NOMO-1 treated with DMSO at 0.1 percent for 48 hours (cell line): ENCODE measurements around the gene ADD1.
A peak's percentile ranks its signal among the peaks of the same experiment; 100 is the strongest.
"Not testable (repeated sequence)": the region's sequence is repeated elsewhere in the genome, so short reads cannot be mapped to it uniquely, and the experiment has no call there.

Experiments
- DNase-seq: peaks from one replicate; lab custom pipeline; 2025; ENCODE audit not compliant: unreplicated experiment; lab: John Stamatoyannopoulos, UW

Gene ADD1

DNA sequence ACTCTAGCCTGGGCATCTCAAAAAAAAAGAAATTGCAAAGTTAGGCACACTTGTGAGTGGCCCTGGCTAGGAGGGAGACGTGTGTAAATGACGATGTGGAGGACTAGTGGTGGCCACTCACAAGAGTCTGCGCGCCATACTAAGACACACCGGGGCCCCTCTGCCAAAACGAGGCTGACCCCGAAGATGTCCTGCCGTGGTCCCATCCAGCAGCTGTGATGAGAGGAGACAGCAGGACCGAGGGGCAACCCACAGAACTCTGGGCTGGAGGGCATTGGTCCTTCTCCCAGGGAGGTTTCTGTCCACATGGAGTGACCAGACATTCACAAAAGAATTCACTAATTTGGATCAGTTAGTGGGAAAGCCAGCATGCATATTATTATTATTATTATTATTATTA lies 72.1 kb downstream of the ADD1 start:
- DNase-seq: no peak

DNA sequence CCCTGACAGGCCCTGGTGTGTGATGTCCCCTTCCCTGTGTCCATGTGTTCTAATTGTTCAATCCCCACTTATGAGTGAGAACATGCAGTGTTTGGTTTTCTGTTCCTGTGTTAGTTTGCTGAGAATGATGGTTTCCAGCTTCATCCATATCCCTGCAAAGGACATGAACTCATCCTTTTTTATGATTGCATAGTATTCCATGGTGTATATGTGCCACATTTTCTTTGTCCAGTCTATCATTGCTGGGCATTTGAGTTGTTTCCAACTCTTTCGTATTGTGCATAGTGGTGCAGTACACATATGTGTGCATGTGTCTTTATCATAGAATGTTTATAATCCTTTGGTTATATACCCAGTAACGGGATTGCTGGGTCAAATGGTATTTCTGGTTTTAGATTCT lies 73.1 kb downstream of the ADD1 start:
- DNase-seq: not testable (repeated sequence)

DNA sequence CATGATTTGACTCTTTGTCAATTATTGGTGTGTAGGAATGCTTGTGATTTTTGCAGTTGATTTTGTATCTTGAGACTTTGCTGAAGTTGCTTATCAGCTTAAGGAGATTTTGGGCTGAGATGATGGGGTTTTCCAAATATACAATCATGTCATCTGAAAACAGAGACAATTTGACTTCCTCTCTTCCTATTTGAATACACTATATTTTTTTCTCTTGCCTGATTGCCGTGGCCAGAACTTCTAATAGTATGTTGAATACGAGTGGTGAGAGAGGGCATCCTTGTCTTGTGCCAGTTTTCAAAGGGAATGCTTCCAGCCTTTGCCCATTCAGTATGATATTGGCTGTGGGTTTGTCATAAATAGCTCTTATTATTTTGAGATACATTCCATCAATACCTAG lies 74.7 kb downstream of the ADD1 start:
- DNase-seq: not testable (repeated sequence)

DNA sequence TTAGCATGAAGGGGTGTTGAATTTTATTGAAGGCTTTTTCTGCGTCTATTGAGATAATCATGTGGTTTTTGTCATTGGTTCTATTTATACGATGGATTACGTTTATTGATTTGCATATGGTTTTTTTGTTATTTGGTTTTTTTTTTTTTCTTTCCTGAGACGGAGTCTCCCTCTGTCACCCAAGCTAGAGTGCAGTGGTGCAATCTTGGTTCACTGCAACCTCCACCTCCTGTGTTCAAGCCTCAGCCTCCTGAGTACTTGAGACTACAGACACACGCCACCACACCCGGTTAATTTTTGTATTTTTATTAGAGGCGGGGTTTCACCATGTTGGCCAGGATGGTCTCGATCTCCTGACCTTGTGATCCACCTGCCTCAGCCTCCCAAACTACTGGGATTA lies 75.1 kb downstream of the ADD1 start:
- DNase-seq: not testable (repeated sequence)

DNA sequence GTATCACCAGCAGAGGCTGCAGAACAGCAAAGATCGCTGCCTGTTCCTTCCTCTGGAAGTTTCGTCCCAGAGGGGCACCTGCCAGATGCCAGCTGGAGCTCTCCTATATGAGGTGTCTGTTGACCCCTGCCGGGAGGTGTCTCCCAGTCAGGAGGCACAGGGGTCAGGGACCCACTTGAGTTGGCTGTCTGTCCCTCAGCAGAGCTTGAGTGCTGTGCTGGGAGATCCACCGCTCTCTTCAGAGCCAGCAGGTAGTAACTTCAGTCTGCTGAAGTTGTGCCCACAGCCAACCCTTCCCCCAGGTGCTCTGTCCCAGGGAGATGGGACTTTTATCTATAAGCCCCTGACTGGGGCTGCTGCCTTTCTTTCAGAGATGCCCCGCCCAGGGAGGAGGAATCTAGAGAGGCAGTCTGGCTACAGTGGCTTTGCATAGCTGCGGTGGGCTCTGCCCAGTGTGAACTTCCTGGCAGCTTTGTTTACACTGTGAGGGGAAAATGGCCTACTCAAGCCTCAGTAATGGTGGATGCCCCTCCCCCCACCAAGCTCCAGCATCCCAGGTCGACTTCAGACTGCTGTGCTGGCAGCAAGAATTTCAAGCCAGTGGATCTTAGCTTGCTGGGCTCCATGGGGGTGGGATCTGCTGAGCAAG lies 78.9 kb downstream of the ADD1 start:
- not testable (repeated sequence) for DNase-seq

DNA sequence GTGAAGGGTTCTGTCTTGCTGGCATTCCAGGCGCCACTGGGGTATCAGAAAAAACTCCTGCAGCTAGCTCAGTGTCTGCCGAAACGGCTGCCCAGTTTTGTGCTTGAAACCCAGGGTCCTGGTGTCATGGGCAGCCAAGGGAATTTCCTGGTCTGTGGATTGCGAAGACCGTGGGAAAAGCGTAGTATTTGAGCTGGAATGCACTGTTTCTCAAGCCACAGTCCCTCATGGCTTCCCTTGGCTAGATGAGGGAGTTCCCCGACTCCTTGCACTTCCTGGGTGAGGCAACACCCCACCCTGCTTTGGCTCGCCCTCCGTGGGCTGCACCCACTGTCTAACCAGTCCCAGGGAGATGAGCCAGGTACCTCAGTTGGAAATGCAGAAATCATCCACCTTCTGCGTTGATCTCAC lies 79.5 kb downstream of the ADD1 start:
- DNase-seq: no peak

DNA sequence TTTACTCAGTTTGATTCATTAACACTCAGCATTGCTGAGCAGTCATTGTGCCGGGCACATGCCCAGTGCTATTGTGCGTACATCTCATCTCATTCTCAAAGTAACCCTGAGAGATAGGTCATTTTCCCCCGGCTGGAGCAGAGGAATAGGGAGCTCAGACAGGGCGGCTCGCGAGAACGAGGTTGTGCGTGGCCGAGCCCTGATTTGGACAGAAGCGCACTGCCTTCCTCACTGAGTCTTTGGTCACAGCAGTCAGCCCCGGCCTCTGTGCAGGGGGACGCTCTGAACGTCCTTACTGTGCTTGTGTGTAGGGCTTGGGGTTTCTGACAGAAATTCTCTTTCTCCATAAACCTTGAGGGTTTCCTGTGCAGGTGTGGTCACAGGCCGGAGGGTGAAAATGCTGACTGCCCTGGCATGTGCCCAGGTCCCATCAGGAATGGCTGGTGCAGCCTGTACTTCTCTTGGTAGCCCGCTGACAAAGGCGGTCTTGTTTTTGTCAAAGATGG lies 80.1 kb downstream of the ADD1 start:
- no peak for DNase-seq

DNA sequence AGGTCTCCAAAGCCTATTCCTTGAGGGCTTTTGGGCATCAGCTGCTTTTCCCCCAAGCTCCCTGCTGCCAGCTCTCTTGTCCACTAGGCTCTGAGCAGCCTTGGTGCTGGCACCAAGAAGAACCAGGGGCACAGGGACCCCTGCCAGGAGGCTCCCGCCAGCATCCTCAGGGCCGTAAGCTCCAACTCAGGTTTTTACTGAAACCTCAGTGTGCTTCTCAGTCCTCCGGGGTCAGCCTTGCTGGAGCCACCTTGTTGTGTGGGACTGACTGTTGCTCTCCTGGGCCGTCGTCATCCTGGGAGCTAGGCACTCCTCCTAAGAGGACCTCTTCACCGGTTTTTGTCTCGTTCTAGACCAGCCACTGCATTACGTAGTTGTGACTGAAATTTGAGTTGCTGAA lies 80.6 kb downstream of the ADD1 start:
- DNase-seq: no peak

DNA sequence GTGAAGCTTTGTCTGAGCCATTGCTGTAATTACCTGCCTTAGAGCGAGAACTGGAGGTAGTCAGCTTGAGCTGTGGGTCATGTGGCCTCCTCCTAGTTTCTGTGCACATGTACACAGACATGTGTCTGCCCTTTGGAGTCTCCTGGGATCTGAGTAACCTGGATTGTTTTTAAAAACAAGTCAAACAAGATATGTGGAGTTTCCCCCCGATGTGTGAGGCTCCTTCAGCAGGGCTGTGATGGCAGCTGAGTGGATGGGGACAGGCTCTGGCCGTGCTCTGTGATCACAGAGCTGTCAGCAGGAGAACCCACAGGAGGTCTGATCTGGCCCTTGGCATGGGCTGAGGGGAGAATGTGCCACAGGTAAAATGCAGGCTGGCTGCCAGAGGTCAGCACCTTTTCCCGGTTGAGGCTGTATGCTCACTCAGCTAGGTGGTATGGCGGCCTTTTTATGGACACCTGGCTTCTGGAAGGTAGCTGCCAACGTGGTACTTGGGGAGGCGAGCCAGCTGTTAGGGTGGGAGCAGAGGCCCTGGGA lies 81.2 kb downstream of the ADD1 start:
- no peak for DNase-seq

DNA sequence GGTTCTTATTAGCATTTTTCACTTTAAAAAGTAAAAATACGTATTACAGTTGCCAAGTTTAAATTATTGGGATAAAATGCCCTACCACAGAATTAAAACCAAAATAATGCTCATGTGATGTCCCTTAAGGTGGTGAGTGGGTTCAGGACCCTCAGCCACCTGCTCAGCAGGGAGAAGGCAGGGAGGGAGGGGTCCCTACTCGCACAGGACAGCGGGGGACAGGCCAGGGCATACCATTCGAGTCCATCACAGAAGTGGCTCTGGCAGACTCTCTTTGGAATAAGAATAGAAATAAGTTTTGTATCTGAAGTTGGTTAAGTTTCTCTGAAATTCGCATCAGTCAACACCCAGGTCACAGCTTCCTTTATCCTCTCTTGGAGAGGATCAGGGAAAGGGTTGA lies 81.9 kb downstream of the ADD1 start:
- DNase-seq: no peak

DNA sequence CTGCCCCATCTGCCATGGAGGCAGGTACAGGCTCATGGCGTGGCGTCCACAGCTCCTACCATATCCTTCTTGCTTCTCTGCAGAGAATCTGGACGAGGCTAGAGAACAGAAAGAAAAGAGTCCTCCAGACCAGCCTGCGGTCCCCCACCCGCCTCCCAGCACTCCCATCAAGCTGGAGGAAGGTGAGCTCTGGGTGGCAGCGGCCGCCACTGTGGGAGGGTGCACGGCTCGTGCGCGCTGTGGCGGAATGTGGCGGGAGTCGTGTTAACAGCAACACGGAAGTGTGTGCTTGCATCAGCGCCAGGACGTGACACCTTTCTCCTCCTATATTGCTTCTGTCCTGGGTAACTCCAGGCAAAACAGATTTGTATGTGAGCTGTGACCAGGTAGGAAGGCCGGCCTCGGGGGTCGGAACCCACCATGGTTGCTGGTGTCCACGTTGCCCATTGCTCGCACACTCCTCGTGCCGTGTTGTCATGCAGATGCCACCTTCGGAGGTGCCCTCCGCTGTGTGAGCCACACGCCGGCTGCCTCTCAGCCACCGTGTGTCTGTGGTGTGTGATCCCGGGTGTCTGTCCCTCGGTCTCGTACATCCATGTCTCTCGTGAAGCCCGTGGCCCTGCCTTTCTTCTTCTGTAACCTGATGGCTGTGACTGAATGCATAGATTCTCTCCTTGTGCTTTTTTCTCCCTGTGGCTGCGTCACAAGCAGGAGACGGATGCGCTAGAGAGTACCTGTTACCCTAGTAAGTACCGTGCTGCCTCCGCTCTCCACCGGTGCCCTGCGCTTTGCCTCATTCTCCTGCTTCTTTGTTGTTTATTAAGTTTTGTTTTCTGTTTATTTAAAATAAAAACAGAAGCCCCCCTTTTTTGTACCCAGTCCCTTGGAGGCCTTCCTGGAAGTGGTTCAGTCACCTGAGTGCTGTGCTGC lies 82.6 kb downstream of the ADD1 start:
- DNase-seq: no peak

DNA sequence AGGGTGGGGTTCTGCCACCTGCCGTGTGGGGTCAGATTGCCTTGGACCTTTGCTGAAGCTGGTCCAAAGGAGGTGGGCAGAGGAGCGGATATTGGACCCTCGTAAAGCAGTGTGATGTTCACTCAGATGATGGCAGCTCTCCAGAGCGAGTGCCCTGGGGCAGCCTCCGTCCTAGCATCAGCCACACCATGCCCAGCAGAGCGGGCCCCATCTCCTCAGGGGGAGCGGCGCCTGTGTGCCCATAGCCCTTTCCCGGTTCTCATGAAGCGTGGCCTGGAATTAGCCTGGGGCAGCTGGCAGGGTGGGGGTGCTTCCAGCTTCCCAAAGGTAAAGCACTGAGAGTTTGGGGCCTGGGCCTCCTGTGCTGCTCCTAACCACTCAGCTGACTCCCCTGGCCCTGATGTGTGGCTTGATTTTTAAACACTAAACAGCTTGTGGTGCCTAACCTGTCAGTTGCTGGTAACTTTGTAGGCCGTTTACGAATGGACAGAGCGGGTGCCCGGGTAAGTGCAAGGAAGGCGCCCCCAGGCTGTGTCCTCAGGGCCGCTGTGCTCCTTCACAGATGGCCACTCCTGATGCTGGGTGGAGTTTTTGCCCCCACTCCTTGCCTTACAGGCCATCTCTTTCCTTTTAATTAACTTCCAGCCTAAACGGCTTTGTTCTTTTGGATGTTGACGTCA lies 83.5 kb downstream of the ADD1 start:
- DNase-seq: no peak

DNA sequence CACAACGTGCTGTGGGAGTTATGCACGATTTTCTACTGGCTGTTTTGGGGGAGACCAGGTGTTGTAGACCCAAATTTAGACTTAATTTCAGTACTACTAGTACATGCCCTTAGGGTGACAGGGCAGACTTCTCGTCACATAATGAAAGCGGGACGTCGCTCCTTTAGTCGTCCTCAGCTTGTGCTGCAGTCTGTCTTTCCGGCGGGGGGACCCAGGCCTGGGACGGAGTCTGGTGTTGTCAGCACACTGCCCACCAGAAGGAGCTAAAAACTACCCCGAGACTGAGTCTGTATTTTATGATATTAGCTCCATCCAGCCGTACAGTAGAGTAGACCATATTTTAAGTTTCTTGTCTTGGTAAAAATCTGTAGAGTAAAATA lies 84.0 kb downstream of the ADD1 start:
- DNase-seq: no peak

DNA sequence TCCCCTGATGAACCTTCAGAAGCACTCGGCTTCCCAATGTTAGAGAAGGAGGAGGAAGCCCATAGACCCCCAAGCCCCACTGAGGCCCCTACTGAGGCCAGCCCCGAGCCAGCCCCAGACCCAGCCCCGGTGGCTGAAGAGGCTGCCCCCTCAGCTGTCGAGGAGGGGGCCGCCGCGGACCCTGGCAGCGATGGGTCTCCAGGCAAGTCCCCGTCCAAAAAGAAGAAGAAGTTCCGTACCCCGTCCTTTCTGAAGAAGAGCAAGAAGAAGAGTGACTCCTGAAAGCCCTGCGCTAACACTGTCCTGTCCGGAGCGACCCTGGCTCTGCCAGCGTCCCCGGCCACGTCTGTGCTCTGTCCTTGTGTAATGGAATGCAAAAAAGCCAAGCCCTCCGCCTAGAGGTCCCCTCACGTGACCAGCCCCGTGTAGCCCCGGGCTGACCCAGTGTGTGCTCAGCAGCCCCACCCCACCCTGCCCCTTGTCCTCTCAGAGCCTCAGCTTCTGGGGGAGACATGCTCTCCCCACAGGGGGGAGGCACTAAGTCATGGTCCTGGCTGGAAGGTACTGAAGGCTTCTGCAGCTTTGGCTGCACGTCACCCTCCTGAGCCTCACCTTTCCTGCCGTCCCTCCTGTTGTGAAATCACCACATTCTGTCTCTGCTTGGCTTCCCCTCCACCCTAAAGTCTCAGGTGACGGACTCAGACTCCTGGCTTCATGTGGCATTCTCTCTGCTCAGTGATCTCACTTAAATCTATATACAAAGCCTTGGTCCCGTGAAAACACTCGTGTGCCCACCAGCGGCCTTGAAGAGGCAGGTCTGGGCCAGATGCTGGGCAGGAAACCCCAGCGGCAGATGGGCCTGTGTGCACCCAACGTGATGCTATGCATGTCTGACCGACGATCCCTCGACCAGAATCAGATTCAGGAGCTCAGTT lies 84.9 kb downstream of the ADD1 start:
- DNase-seq: no peak

DNA sequence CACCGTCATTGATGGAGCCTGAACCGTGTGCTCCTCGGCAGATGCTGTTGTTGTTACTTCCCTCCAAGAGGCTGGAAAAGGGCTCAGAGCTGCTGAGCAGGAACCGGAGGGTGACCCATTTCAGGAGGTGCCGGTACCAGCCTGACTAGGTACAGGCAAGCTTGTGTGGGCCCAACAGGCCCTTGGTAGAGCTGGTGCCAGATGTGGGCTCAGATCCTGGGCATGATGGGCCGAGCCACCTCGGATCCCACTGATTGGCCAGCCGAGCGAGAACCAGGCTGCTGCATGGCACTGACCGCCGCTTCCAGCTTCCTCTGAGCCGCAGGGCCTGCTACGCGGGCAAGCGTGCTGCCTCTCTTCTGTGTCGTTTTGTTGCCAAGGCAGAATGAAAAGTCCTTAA lies 85.8 kb downstream of the ADD1 start:
- DNase-seq: no peak

DNA sequence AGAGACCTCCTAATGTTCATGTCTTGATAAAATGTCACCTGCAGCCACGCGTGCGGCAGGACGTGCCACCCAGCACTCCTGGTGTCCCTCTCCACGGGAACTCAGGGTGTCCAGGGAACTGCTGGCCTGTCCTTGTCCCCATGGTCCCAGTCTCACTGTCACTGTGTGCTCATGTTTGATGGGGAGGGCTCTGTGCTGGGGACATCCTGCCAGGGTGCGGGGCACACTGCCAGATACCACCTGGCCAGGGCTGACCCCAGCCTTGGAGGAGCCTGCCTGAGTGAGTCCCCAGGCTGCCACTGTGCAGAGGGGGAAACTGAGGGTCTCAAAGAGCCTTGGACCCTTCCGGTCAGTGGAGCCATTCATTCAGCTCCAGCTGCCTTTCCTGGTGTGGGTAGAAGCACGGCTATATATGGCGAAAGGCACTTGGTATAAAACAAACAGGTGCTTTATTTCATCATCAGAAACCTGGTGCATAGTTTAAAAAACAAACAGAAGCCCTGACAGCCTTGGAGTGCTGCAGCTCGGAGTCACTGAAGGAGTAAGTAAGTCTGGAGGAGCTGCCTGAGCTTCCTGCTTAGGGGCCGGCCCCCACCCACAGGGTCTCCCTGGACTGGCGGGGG lies 86.6 kb downstream of the ADD1 start:
- DNase-seq: no peak

DNA sequence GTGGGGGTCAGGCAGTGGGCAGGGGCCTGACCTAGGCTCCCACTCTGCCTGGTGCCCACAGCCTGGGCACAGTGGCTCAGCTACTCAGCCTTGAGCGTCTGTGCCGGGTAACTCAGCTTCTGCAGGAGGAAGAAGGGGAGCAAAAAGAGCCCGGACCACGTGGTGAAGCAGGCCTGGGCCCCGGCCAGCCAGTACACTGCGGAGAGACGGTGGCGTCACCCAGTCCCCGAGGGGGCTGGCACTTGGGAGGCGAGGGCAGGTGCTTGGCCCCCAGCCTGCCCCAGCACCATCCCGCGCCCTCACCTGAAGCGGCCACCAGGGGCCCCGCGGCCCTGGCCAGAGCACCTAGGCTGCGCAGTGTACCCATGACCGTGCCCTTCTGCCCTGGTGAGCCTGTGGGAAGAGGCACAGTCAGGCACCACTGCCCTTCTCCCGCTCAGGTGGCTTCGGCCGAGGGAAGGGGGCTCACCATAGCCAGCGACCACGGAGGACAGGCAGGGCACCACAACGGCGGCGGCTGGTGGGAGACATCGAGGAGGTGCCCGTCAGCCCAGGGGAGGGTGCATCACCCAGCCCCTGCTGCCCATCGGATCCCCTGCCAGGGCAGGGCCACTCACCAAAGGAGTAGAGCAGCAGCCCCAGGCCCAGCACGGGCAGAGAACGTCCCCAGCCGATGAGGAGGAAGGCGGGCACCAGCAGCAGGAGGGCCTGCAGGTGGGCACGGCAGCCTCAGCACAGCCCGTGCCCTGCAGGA lies 87.3 kb downstream of the ADD1 start:
- DNase-seq: no peak

DNA sequence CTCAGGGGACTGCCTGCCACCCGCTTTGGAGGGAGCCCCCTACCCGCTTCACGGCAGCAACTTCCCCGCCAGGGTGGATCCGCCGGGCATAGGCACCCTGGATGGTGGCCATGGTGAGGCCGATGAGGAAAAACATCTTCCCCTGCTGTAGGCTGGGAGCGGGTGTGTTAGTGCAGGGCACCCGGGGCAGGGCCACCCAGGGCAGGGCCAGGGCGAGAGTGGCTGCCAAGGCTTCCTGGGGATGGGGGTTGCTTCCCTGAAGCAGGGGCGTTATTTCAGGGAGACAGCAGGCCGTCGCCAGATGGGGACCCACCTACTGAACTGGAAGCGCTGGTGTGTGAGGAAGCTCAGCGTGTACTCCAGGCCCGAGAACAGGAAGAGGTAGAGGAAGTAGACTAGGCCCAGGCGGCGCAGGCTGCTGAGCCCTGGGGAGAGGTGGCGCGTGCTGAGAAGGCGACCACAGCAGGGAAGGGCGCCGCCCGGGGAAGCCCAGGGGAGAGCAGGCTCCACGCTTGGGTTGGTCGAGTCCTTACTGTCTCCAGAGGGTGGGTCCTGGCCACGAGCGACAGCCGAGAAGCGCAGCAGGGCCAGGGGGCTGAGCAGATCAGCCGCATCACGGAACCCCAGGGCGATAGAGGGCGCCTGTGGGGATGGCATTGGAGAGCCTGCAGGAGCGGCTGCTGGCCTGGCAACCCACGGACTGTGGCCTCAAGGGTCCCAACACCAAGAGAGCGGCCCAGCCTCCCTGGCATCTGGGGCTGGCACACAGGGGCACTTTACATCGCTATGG lies 88.1 kb downstream of the ADD1 start:
- peak; percentile 87 for DNase-seq
